OCI-LY7 (cell line): ENCODE results near the gene RIOK2. TPM values are rescaled to one million over a fixed set of nuclear protein-coding genes. Genes with fewer than 3 reads are reported as not detected.

ENCODE experiments used
- BruUV-seq: library from RNA; stranded (reverse); fragments of 400-500 nt; replicated peaks from 2 replicates; lab custom pipeline; 2021; lab: Mats Ljungman, UMichigan
- CTCF ChIA-PET: fragments of 300-600 bp; sonication (Branson Sonifier 250); formaldehyde crosslinking; loops from one replicate; lab custom pipeline; 2022; ENCODE audit warnings: antibody characterized with exemption; ENCODE audit not compliant: unreplicated experiment; lab: Charles Lee
- POLR2A ChIA-PET: fragments of 300-600 bp; sonication (Branson Sonifier 250); formaldehyde crosslinking; loops from one replicate; lab custom pipeline; 2022; ENCODE audit warnings: antibody characterized with exemption; lab: Charles Lee
- DNase-seq: peaks from one replicate; pipeline ENCODE4 v3.0.0-alpha.2; 2015; ENCODE audit warnings: low spot score
- H2AFZ ChIP-seq: fragments of 200-600 bp; sonication (generic), shearing (Covaris generic); 2 replicates; pipeline ENCODE4 v1.6.1; 2014; ENCODE audit warnings: mild to moderate bottlenecking, antibody characterized with exemption, low read length, moderate library complexity
- H3K27ac ChIP-seq: fragments of 200-600 bp; sonication (generic); 2 replicates; pipeline ENCODE4 v1.5.1; 2014; ENCODE audit warnings: mixed run types, low read depth, mild to moderate bottlenecking, moderate library complexity, low read length, inconsistent platforms; ENCODE audit not compliant: poor library complexity, severe bottlenecking
- H3K36me3 ChIP-seq: fragments of 200-600 bp; sonication (generic); 2 replicates; pipeline ENCODE4 v1.6.1; 2014; ENCODE audit warnings: mild to moderate bottlenecking, antibody characterized with exemption, low read length, moderate library complexity, mixed read lengths; ENCODE audit not compliant: insufficient read depth
- H3K4me1 ChIP-seq: fragments of 200-600 bp; sonication (generic); 2 replicates; pipeline ENCODE4 v1.5.1; 2014; ENCODE audit warnings: mild to moderate bottlenecking, low read length; ENCODE audit not compliant: insufficient read depth, poor library complexity, severe bottlenecking
- H3K4me2 ChIP-seq: fragments of 200-600 bp; sonication (generic); 2 replicates; pipeline ENCODE4 v1.6.1; 2014; ENCODE audit warnings: mild to moderate bottlenecking, low read length
- H3K4me3 ChIP-seq: fragments of 200-600 bp; sonication (generic); 2 replicates; pipeline ENCODE4 v1.5.1; 2014; ENCODE audit warnings: mild to moderate bottlenecking, low read depth, low read length; ENCODE audit not compliant: poor library complexity, severe bottlenecking
- H3K79me2 ChIP-seq: fragments of 200-600 bp; sonication (generic); 2 replicates; pipeline ENCODE4 v1.6.1; 2016; ENCODE audit warnings: low read depth, mild to moderate bottlenecking, low read length, moderate library complexity, mixed read lengths; ENCODE audit not compliant: insufficient read depth
- H3K9me2 ChIP-seq: fragments of 200-600 bp; sonication (generic); 2 replicates; pipeline ENCODE4 v1.6.1; 2016; ENCODE audit warnings: mild to moderate bottlenecking, low read length, mixed read lengths; ENCODE audit not compliant: insufficient read depth
- H3K9me3 ChIP-seq: fragments of 200-600 bp; sonication (generic); 2 replicates; pipeline ENCODE4 v1.6.1; 2014; ENCODE audit warnings: mild to moderate bottlenecking, mixed run types, low read length, mixed read lengths
- H4K20me1 ChIP-seq: fragments of 200-600 bp; sonication (generic); 2 replicates; pipeline ENCODE4 v1.6.1; 2014; ENCODE audit warnings: mild to moderate bottlenecking, antibody characterized with exemption, low read length, moderate library complexity, mixed read lengths; ENCODE audit not compliant: insufficient read depth
- CTCF ChIP-seq: fragments of 200-600 bp; sonication (generic); conservative IDR thresholded peaks from 2 replicates; pipeline ENCODE4 v1.5.1; 2014; ENCODE audit warnings: mild to moderate bottlenecking, antibody characterized with exemption, low read length, moderate library complexity, mixed read lengths
- EZH2phosphoT487 ChIP-seq: fragments of 200-600 bp; sonication (generic); IDR thresholded peaks from 2 replicates; pipeline ENCODE4 v1.6.1; 2018; ENCODE audit warnings: low read depth, borderline replicate concordance, mild to moderate bottlenecking, mixed run types, antibody characterized with exemption, low read length, moderate library complexity, mixed read lengths
- intact Hi-C: fragments of 100-400 bp; cut with micrococcal nuclease; formaldehyde crosslinking; loops from one replicate; pipeline ENCODE4 v1.10.0; 2022; ENCODE audit not compliant: unreplicated experiment
- total RNA-seq, 2 experiments: library from RNA; depleted of rRNA in 1 of 2; stranded (reverse); fragments of >200 nt in 1 of 2; shearing (Covaris generic) in 1 of 2; gene quantifications; 2 replicates each; pipeline ENCODE4 v1.2.3, GENCODE V29; 2014 to 2022

Gene RIOK2
- total RNA-seq, 2 experiments from 2014 or later: 21.9 to 41.3 TPM

GRCh38 chr5:97133101-97133500 lies 49.9 kb downstream of the RIOK2 start:
- Histone ChIP-seq H3K9me2 (no peaks in the 10 kb centered on the region), H3K36me3 (no peaks in the 10 kb centered on the region), H3K27ac (no peak overlapping the region), H3K9me3 (no peaks in the 10 kb centered on the region), H4K20me1 (no peaks in the 10 kb centered on the region), H3K4me3 (no peak overlapping the region), H3K79me2 (no peaks in the 10 kb centered on the region), H3K4me2 (0 out of 2 replicates have a peak overlapping the region, but pooled peaks have one; percentile 6), H3K4me1 (peaks cover 12% of the 10 kb centered on the region), H2AFZ (peak overlapping the region; percentile 69; the same call in 1 of the 2 replicates)
- intact Hi-C loops: no loop called here
- no TSS peak for BruUV-seq
- TF ChIP-seq CTCF (no peak), EZH2phosphoT487 (no peak)
- POLR2A ChIA-PET: interaction anchor here (1.3 kb wide), 1 partner anchor 8 kb away, joined by 3 read pairs; no protein-coding TSS in a partner anchor
- peak; percentile 22 for DNase-seq
- CTCF ChIA-PET: no interaction called here

- H3K27ac ChIP-seq: no peak overlapping the region
- H3K9me3 ChIP-seq: no peaks in the 10 kb centered on the region
- H3K4me2 ChIP-seq: no peak overlapping the region
- H3K4me3 ChIP-seq: no peak overlapping the region
- no TSS peak for BruUV-seq
- H3K9me2 ChIP-seq: no peaks in the 10 kb centered on the region
- H3K36me3 ChIP-seq: no peaks in the 10 kb centered on the region
- no peak overlapping the region for H2AFZ ChIP-seq
- POLR2A ChIA-PET: no interaction called here
- H3K79me2 ChIP-seq: no peaks in the 10 kb centered on the region
- DNase-seq: no peak
- CTCF ChIA-PET: interaction anchor here (0.6 kb wide), 1 partner anchor 11 kb away, joined by 3 read pairs; the partner anchor contains the start of gene LIX1
- intact Hi-C loops: no loop called here
- peaks cover 12% of the 10 kb centered on the region for H3K4me1 ChIP-seq
- no peak for TF ChIP-seq EZH2phosphoT487
- no peak for TF ChIP-seq CTCF
- no peaks in the 10 kb centered on the region for H4K20me1 ChIP-seq
Measured at GRCh38 chr5:97131921-97132320, 51.1 kb downstream of the RIOK2 start.

GRCh38 chr5:97131139-97131710 lies 51.8 kb downstream of the RIOK2 start:
- BruUV-seq: no TSS peak
- no peaks in the 10 kb centered on the region for H3K79me2 ChIP-seq
- no peaks in the 10 kb centered on the region for H3K9me3 ChIP-seq
- TF ChIP-seq EZH2phosphoT487 (no peak), CTCF (no peak)
- DNase-seq: no peak
- H2AFZ ChIP-seq: no peak overlapping the region
- H3K9me2 ChIP-seq: no peaks in the 10 kb centered on the region
- intact Hi-C loops: no loop called here
- peaks cover 12% of the 10 kb centered on the region for H3K4me1 ChIP-seq
- H3K27ac ChIP-seq: no peak overlapping the region
- no peak overlapping the region for H3K4me3 ChIP-seq
- no peak overlapping the region for H3K4me2 ChIP-seq
- H3K36me3 ChIP-seq: no peaks in the 10 kb centered on the region
- ChIA-PET CTCF (no interaction called here), POLR2A (interaction anchor here (0.9 to 1.3 kb wide), 4 partner anchors 8 to 29 kb away, joined by 3 to 10 read pairs (median 5); no protein-coding TSS in a partner anchor)
- H4K20me1 ChIP-seq: no peaks in the 10 kb centered on the region
